Muscle of arm (tissue), 12 donors: ENCODE data around the gene HEPHL1. TPM values are rescaled to one million over a fixed set of nuclear protein-coding genes. Genes with fewer than 3 reads are reported as not detected.

Experiments
- DNase-seq: peaks from one replicate; pipeline ENCODE4 v3.0.0-alpha.2; 2013
- polyA plus RNA-seq, 12 donors: library from polyadenylated mRNA; unstranded; fragments of 120-200 nt; gene quantifications; one replicate each; pipeline ENCODE4 v1.2.1, GENCODE V29; 2013; ENCODE audit not compliant: insufficient read length in 12 of 12

The HEPHL1 gene
- polyA plus RNA-seq, 12 donors: 0.03 to 0.07 (median 0.04) TPM; not detected in 7

GRCh38 chr11:94024547-94024946 lies 3.4 kb downstream of the HEPHL1 start:
- DNase-seq: no peak

- DNase-seq: no peak
Observed at GRCh38 chr11:94025690-94026394, 4.7 kb downstream of the HEPHL1 start.

- no peak for DNase-seq
Observed at GRCh38 chr11:94027210-94027609, 6.1 kb downstream of the HEPHL1 start.

GRCh38 chr11:94028436-94028835 lies 7.3 kb downstream of the HEPHL1 start:
- no peak for DNase-seq

- no peak for DNase-seq
Observed at GRCh38 chr11:94030059-94030458, 8.9 kb downstream of the HEPHL1 start.

GRCh38 chr11:94031625-94032024 lies 10.5 kb downstream of the HEPHL1 start:
- no peak for DNase-seq

- no peak for DNase-seq
Observed at GRCh38 chr11:94032066-94032465, 10.9 kb downstream of the HEPHL1 start.

- no peak for DNase-seq
Observed at GRCh38 chr11:94032725-94033124, 11.6 kb downstream of the HEPHL1 start.

- DNase-seq: no peak
Observed at GRCh38 chr11:94034207-94034606, 13.1 kb downstream of the HEPHL1 start.

- no peak for DNase-seq
Observed at GRCh38 chr11:94036096-94036495, 14.9 kb downstream of the HEPHL1 start.

- no peak for DNase-seq
Observed at GRCh38 chr11:94043241-94043640, 22.1 kb downstream of the HEPHL1 start.

- no peak for DNase-seq
Observed at GRCh38 chr11:94046796-94047195, 25.6 kb downstream of the HEPHL1 start.

GRCh38 chr11:94048032-94048709 lies 27.0 kb downstream of the HEPHL1 start:
- no peak for DNase-seq

GRCh38 chr11:94049351-94049750 lies 28.2 kb downstream of the HEPHL1 start:
- no peak for DNase-seq

- no peak for DNase-seq
Observed at GRCh38 chr11:94058630-94059029, 37.5 kb downstream of the HEPHL1 start.

GRCh38 chr11:94059065-94059464 lies 37.9 kb downstream of the HEPHL1 start:
- no peak for DNase-seq

- no peak for DNase-seq
Observed at GRCh38 chr11:94060401-94060800, 39.2 kb downstream of the HEPHL1 start.

GRCh38 chr11:94062360-94062759 lies 41.2 kb downstream of the HEPHL1 start:
- no peak for DNase-seq

- DNase-seq: no peak
Observed at GRCh38 chr11:94066901-94067429, 45.8 kb downstream of the HEPHL1 start.

- DNase-seq: no peak
Observed at GRCh38 chr11:94068764-94069163, 47.6 kb downstream of the HEPHL1 start.

GRCh38 chr11:94077552-94078293 lies 56.6 kb downstream of the HEPHL1 start:
- no peak for DNase-seq

GRCh38 chr11:94084164-94084563 lies 63.0 kb downstream of the HEPHL1 start:
- DNase-seq: no peak

- DNase-seq: no peak
Observed at GRCh38 chr11:94088906-94089305, 67.8 kb downstream of the HEPHL1 start.
